Coronary artery (tissue), 2 donors: ENCODE results near the gene PSMC3.
A peak's percentile ranks its signal among the peaks of the same experiment; 100 is the strongest.

Experiments
- DNase-seq: peaks from one replicate; pipeline ENCODE4 v3.0.0-alpha.2; 2017; ENCODE audit warnings: low spot score
- H3K27ac ChIP-seq, 2 donors: fragments of 200-600 bp; sonication (generic); one replicate each; pipeline ENCODE4 v1.5.1; 2016 to 2019
- H3K4me3 ChIP-seq: fragments of 200-600 bp; sonication (generic); 2 replicates; pipeline ENCODE4 v1.5.1; 2016; ENCODE audit warnings: mild to moderate bottlenecking, moderate library complexity
- TF ChIP-seq, protein P1 (sequence below): fragments of 200-600 bp; sonication (generic); IDR thresholded peaks from one replicate; pipeline ENCODE4 v1.5.1; 2019; ENCODE audit warnings: antibody characterized with exemption

Gene PSMC3

DNA sequence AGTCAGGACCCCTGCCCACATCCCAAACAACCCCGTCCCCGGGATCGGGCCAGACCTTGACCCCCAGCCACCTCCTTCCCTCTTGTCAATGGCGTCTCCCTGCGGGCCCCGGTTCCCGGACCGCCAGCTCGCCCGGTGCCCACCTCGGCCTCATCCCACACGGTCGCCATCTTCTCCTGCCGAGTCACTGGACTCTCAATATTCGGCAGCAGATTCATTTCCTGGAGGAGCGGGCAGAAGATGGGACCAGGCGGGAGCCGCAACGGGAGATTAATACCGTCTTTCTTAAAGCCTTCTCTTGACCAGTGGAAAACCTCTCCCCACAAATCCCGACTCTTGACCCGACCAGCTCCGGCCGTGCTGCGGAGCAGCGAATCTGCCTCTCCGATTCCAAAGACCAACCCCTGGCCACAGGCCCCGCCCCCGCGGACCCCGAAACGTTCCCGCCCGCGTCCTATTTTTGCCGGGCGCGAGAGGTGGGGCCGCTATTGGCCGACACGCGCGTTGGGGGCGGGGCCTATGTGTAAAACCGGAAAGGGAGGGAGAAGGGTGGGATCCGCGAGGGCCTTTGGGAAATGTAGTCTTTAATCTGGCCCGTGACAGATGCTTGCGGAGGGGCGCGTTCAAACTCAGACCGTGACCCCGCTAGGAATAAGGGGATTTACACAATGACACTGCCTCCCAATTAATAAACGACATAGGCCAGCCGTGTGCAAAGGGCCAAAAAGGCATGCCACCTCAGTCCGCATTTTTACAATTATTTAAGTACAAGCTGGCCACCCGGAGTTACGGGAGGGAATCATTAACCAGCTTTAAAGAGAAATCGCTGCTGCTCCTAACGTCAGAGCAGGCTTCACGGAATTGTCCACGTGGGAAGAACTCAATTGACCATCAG lies at the start of gene PSMC3:
TSS of gene PSMC3 (minus strand) at position 378 of the 895 bp plus-strand sequence. CDS start at position 218, 160 bp downstream.
- TF ChIP-seq, protein P1, sequence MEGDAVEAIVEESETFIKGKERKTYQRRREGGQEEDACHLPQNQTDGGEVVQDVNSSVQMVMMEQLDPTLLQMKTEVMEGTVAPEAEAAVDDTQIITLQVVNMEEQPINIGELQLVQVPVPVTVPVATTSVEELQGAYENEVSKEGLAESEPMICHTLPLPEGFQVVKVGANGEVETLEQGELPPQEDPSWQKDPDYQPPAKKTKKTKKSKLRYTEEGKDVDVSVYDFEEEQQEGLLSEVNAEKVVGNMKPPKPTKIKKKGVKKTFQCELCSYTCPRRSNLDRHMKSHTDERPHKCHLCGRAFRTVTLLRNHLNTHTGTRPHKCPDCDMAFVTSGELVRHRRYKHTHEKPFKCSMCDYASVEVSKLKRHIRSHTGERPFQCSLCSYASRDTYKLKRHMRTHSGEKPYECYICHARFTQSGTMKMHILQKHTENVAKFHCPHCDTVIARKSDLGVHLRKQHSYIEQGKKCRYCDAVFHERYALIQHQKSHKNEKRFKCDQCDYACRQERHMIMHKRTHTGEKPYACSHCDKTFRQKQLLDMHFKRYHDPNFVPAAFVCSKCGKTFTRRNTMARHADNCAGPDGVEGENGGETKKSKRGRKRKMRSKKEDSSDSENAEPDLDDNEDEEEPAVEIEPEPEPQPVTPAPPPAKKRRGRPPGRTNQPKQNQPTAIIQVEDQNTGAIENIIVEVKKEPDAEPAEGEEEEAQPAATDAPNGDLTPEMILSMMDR: no peak
- H3K27ac ChIP-seq: peak within 1 kb of the TSS; percentile 90 to 93
- DNase-seq: peak; percentile 99
- H3K4me3 ChIP-seq: peak within 1 kb of the TSS; percentile 91

DNA sequence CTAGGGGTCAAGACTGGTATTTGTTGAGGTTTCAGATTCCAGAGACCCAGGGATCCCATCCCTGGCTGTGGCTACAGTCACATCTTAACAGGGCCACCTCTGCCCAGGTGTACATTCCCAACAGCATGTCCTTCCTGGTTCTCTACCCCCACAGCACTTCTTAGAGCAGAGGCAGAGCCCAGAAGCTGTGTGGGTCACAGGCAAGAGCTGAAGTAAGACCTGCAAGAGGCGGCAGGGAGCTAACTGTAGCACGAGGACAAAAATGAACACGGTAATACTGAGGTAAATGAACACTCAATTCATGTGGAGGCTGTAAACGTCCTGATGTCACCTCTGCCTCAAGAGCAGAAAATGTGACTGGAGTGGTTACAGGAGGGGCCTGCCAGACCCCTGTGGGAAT lies 44.4 kb upstream of the PSMC3 start:
- no peak overlapping the region for H3K4me3 ChIP-seq
- TF ChIP-seq, protein P1: no peak
- no peak for DNase-seq
- peak overlapping the region in 1 of 2 donors; percentile 46 for H3K27ac ChIP-seq

DNA sequence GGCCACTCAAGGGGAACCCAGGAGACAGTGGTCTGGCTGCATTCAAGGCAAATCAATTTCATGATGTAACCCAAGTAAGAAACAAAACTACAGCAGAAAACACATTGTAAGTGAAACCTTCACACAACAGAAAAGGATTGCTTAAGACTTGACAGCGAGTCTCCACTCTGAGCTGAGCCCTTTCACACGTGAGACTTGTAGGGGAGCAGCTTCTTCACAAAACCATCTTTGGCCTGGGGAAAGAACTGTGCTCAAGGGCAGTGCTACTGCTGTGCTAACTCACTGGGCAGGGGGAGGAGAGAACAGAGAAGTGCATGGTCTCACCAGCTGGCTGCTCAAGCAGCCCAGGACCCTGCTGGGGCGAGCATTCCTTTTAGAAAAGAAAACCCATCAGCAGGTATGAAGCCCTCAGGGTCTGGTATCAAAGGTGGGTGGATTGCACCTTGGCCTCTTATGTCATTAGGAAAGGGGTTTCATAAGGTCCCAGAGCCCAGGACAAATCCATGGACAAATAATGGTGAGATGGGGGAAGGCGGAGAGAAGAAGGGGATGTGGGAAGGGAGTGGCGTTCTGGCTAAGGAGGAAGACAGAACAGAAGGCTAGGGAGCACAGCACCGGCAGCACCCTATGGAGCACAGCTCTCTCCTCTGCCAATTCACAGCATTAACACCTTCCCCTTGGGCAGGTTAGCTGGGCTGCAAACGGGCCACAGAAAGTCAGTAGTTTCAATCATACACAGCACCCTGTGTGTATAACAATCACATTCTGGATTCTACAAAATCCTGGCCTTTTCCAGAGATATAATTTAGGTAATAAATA lies 43.3 kb upstream of the PSMC3 start:
- peak overlapping the region in 1 of 2 donors; percentile 68 for H3K27ac ChIP-seq
- TF ChIP-seq, protein P1: no peak
- DNase-seq: no peak
- no peak overlapping the region for H3K4me3 ChIP-seq

DNA sequence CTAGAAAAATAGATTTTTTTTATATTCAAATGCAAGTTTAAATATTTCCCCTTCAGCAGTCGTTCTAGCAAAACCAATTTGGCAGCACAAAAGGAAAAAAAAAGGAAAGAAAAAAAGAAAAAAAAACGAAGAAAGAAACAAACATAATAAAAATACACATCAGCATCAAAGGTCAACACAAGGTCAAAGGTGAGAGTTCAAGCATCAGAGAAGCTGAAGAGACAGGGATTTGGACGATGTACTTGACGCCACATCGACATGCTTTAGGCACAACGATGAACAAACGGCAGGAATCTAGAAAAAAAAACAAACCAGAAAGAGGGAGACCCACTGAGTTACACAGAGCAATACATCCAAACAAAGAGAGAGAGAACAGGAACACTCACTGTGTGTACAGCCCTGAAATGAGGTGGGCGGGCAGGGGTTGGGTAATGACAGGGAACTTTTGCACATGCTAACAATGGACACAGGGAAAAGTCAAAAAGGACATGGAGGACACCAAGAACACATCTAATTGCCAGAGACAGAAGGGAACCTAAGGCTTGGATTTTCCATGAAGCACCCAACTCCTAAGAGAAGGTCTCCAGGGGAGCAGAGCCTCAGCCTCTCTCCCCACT lies 42.5 kb upstream of the PSMC3 start:
- Histone ChIP-seq H3K27ac (peak overlapping the region in 1 of 2 donors; percentile 68), H3K4me3 (no peak overlapping the region)
- TF ChIP-seq, protein P1: no peak
- no peak for DNase-seq

DNA sequence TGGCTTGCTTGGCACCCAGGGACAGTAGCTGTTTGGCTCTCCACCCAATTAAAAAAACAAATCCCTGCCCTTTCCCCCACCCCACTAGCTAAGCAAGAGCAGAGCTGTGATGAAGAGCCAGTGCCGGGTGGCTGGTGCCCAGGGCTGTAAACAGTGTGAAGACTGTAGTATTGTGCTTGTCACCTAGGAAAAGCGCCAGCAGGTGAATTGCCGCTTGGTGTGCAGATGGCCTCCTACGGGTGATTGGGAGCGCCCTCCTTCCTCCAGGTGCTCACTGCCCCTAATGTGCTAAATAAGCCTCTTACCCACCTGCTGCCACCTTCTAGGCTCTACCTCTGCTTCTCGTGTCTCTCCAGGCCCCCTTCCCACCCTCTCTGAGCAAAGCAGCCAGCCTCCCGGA lies 41.1 kb upstream of the PSMC3 start:
- DNase-seq: no peak
- Histone ChIP-seq H3K4me3 (no peak overlapping the region), H3K27ac (peak overlapping the region; percentile 33 to 81)

DNA sequence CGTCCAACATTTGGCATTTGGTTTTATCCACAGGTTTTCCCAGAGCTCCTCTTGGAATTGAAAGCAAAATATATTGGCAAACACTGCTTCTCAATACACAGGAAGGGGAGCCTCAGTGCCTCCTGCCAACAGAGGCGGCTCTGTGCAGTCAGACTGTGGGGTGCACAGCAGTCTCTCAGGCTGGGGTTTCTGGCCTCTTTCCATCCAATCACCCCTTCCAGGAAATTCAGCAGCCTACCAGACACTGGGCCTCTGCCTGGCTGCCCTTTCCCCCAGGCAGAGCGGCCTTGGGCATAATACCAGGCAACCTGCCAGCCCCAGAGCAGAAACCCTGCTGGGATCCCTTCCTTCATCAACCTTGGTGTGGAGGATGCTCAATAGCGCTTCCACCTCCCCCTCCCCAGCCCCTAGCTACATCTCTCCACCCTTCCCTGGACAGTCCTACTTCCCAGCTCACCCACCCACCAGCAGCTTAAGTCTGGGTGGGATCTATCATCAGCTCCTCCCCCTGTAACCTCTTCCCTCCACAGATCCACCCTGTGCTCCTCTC lies 40.5 kb upstream of the PSMC3 start:
- DNase-seq: no peak
- Histone ChIP-seq H3K27ac (peak overlapping the region; percentile 33 to 81), H3K4me3 (peak overlapping the region; percentile 25)
- TF ChIP-seq, protein P1: no peak

More for the DNA sequence above, 41.1 kb upstream of the PSMC3 start:
- TF ChIP-seq, protein P1: no peak
